Naive thymus-derived CD4-positive, alpha-beta T cell (primary cell): Measurements from ENCODE around the gene PLK5. TPM values are rescaled to one million over a fixed set of nuclear protein-coding genes. Genes with fewer than 3 reads are reported as not detected.

ENCODE experiments used
- ATAC-seq: fragments of 150-1000 bp; cut with Tn5 transposase; 2 replicates; pipeline ENCODE4 v1.10.0; 2021; ENCODE audit warnings: mild to moderate bottlenecking, moderate library complexity
- CTCF ChIA-PET: fragments of 350-600 bp; sonication (Branson Sonifier 250); formaldehyde crosslinking; loops from one replicate; lab custom pipeline; 2021; ENCODE audit warnings: antibody characterized with exemption; lab: Charles Lee
- POLR2A ChIA-PET: fragments of 350-600 bp; sonication (Branson Sonifier 250); formaldehyde crosslinking; loops from one replicate; lab custom pipeline; 2021; ENCODE audit warnings: antibody characterized with exemption, inconsistent platforms; lab: Charles Lee
- DNase-seq, 9 donors: peaks; one replicate each; pipeline versions ENCODE4 v3.0.0 to v3.0.0-alpha.2; 2020 to 2022; ENCODE audit warnings: mixed read lengths in 1 of 9
- H3K27ac ChIP-seq: one replicate; pipeline ENCODE4 v1.7.0; 2013; ENCODE audit warnings: mild to moderate bottlenecking, low read depth, low read length, moderate library complexity
- H3K27me3 ChIP-seq, 2 donors: one replicate each; pipeline ENCODE4 v1.7.0; 2013; ENCODE audit warnings: low read length in 2 of 2, mild to moderate bottlenecking in 2 of 2, moderate library complexity in 2 of 2; ENCODE audit not compliant: control insufficient read depth in 2 of 2, insufficient read depth in 2 of 2
- H3K36me3 ChIP-seq, 3 experiments: 1 replicate in 2 of 3; 2 replicates in 1 of 3; pipeline ENCODE4 v1.7.0; 2013; ENCODE audit warnings: low read length in 3 of 3, mild to moderate bottlenecking in 3 of 3, moderate library complexity in 1 of 3; ENCODE audit not compliant: insufficient read depth in 3 of 3, control insufficient read depth in 2 of 3
- H3K4me1 ChIP-seq, 2 donors: one replicate each; pipeline ENCODE4 v1.7.0; 2013; ENCODE audit warnings: low read length in 2 of 2, mild to moderate bottlenecking in 2 of 2, moderate library complexity in 1 of 2; ENCODE audit not compliant: control insufficient read depth in 2 of 2, insufficient read depth in 2 of 2
- H3K4me3 ChIP-seq: 2 replicates; pipeline ENCODE4 v1.7.0; 2013; ENCODE audit warnings: mild to moderate bottlenecking, low read length
- H3K9me3 ChIP-seq, 3 experiments: 1 replicate in 2 of 3; 2 replicates in 1 of 3; pipeline ENCODE4 v1.7.0; 2013; ENCODE audit warnings: low read length in 3 of 3; ENCODE audit not compliant: control insufficient read depth in 2 of 3
- H3K27ac Mint-ChIP-seq, 9 donors: one replicate each; pipeline ENCODE4 v1.8.0; 2020 to 2022; ENCODE audit warnings: mixed read lengths in 9 of 9, mild to moderate bottlenecking in 8 of 9, moderate library complexity in 5 of 9, inconsistent platforms in 2 of 9
- H3K27me3 Mint-ChIP-seq, 5 donors: one replicate each; pipeline ENCODE4 v1.8.0; 2021 to 2022; ENCODE audit warnings: mixed read lengths in 5 of 5, mild to moderate bottlenecking in 1 of 5
- H3K36me3 Mint-ChIP-seq, 5 donors: one replicate each; pipeline ENCODE4 v1.8.0; 2020 to 2022; ENCODE audit warnings: mixed read lengths in 5 of 5, mild to moderate bottlenecking in 3 of 5, inconsistent platforms in 1 of 5
- H3K4me1 Mint-ChIP-seq, 7 donors: one replicate each; pipeline ENCODE4 v1.8.0; 2020 to 2022; ENCODE audit warnings: mixed read lengths in 7 of 7, mild to moderate bottlenecking in 3 of 7, inconsistent platforms in 1 of 7
- H3K4me3 Mint-ChIP-seq, 10 donors: one replicate each; pipeline ENCODE4 v1.8.0; 2020 to 2022; ENCODE audit warnings: mild to moderate bottlenecking in 10 of 10, mixed read lengths in 10 of 10, moderate library complexity in 6 of 10, inconsistent platforms in 2 of 10
- H3K9me3 Mint-ChIP-seq, 11 donors: one replicate each; pipeline ENCODE4 v1.8.0; 2020 to 2022; ENCODE audit warnings: mixed read lengths in 11 of 11, mild to moderate bottlenecking in 4 of 11, inconsistent platforms in 1 of 11, moderate library complexity in 1 of 11
- intact Hi-C, 2 donors: fragments of 100-400 bp; cut with micrococcal nuclease; formaldehyde crosslinking; loops; one replicate each; pipeline ENCODE4 v1.15.1; 2023
- polyA plus RNA-seq, 2 donors: library from polyadenylated mRNA; unstranded; fragments of 300-500 nt; fragmentation: Illumina TruSeq; gene quantifications; one replicate each; pipeline ENCODE4 v1.2.3, GENCODE V29; 2021
- total RNA-seq, 6 experiments: library from RNA in 5 of 6; stranded (reverse) in 5 of 6; gene quantifications; 1 replicate in 5 of 6; 2 replicates in 1 of 6; pipeline ENCODE4 v1.2.3 and lab custom pipeline; 2021 to 2026

The PLK5 gene
- total and polyA plus RNA-seq, 7 experiments from 2014 or later, result not detected

- Mint-ChIP-seq H3K4me1 (peaks cover 7 to 16% (median 14%) of the 10 kb centered on the region in 7 donors), H3K27ac (no peak overlapping the region), H3K36me3 (no peaks in the 10 kb centered on the region), H3K4me3 (no peak overlapping the region), H3K9me3 (peaks cover 0 to 2% (median 0%) of the 10 kb centered on the region in 11 donors), H3K27me3 (peaks cover 0 to 8% (median 0%) of the 10 kb centered on the region in 5 donors)
- Histone ChIP-seq H3K4me3 (no peak overlapping the region), H3K27ac (no peak overlapping the region), H3K36me3 (no peaks in the 10 kb centered on the region), H3K4me1 (peaks cover 9 to 10% of the 10 kb centered on the region in 2 donors), H3K9me3 (no peaks in the 10 kb centered on the region), H3K27me3 (no peaks in the 10 kb centered on the region)
- ChIA-PET CTCF (no interaction called here), POLR2A (no interaction called here)
- DNase-seq (no peak), ATAC-seq (no peak)
- intact Hi-C loops, result no loop called here
These were observed 36.9 kb upstream of the PLK5 start for GRCh38 chr19:1486720-1487575.

- no peak for DNase-seq
- no peak overlapping the region for H3K27ac Mint-ChIP-seq
- H3K27me3 Mint-ChIP-seq, result peaks cover 0 to 14% (median 0%) of the 10 kb centered on the region in 5 donors
- CTCF ChIA-PET, result no interaction called here
- no peaks in the 10 kb centered on the region for H3K36me3 Mint-ChIP-seq
- H3K9me3 ChIP-seq, result no peaks in the 10 kb centered on the region
- no peak overlapping the region for H3K27ac ChIP-seq
- H3K36me3 ChIP-seq, result no peaks in the 10 kb centered on the region
- peaks cover 9 to 10% of the 10 kb centered on the region in 2 donors for H3K4me1 ChIP-seq
- peaks cover 7 to 17% (median 15%) of the 10 kb centered on the region in 7 donors for H3K4me1 Mint-ChIP-seq
- no peak overlapping the region for H3K4me3 Mint-ChIP-seq
- POLR2A ChIA-PET, result no interaction called here
- intact Hi-C loops, result no loop called here
- no peaks in the 10 kb centered on the region for H3K27me3 ChIP-seq
- no peak for ATAC-seq
- H3K4me3 ChIP-seq, result no peak overlapping the region
- peaks cover 0 to 2% (median 0%) of the 10 kb centered on the region in 11 donors for H3K9me3 Mint-ChIP-seq
These were observed 36.1 kb upstream of the PLK5 start for GRCh38 chr19:1487576-1488281.

GRCh38 chr19:1488282-1488601 lies 35.6 kb upstream of the PLK5 start:
- ChIA-PET CTCF (interaction anchor here (0.7 kb wide), 1 partner anchor 44 kb away, joined by 3 read pairs; no protein-coding TSS in a partner anchor), POLR2A (interaction anchor here (0.7 kb wide), 1 partner anchor 411 kb away, joined by 4 read pairs; no protein-coding TSS in a partner anchor)
- Histone ChIP-seq H3K36me3 (no peaks in the 10 kb centered on the region), H3K4me3 (no peak overlapping the region), H3K9me3 (no peaks in the 10 kb centered on the region), H3K27me3 (no peaks in the 10 kb centered on the region), H3K27ac (no peak overlapping the region), H3K4me1 (peaks cover 9 to 10% of the 10 kb centered on the region in 2 donors)
- ATAC-seq, result no peak
- Mint-ChIP-seq H3K4me3 (no peak overlapping the region), H3K27me3 (peaks cover 0 to 14% (median 0%) of the 10 kb centered on the region in 5 donors), H3K27ac (no peak overlapping the region), H3K9me3 (peaks cover 0 to 2% (median 0%) of the 10 kb centered on the region in 11 donors), H3K4me1 (peaks cover 7 to 17% (median 15%) of the 10 kb centered on the region in 7 donors), H3K36me3 (no peaks in the 10 kb centered on the region)
- no peak for DNase-seq
- intact Hi-C loops, result no loop called here

- peak overlapping the region; percentile 77 for H3K4me3 ChIP-seq
- POLR2A ChIA-PET, result interaction anchor here (0.6 to 1.8 kb wide), 8 partner anchors 13 to 459 kb away, joined by 3 to 6 read pairs (median 4); partner anchors contain the start of genes ABCA7 and MBD3
- intact Hi-C loops, result loop anchor here (1.0 to 5.0 kb wide), 14 partner anchors 10 to 416 kb away; partner anchors contain the start of genes C19orf25 (in 2 of the 2), UQCR11 (in 2 of the 2), ADAMTSL5 (in 1 of the 2) and ADAT3 (in 1 of the 2)
These were observed 34.2 kb upstream of the PLK5 start for GRCh38 chr19:1489463-1490310.

GRCh38 chr19:1490311-1491113 lies 33.4 kb upstream of the PLK5 start, which contains the start of gene PCSK4:
PCSK4 (minus strand) TSS chr19:1490350; CDS start chr19:1490346, 4 bp downstream.
- DNase-seq, result peak; percentile 84 to 99 (median 98)
- Histone ChIP-seq H3K36me3 (no peaks in the 10 kb centered on the region), H3K4me3 (peak within 1 kb of the TSS; percentile 77), H3K4me1 (peaks cover 9 to 10% of the 10 kb centered on the region in 2 donors), H3K9me3 (no peaks in the 10 kb centered on the region), H3K27ac (peak within 1 kb of the TSS; percentile 63), H3K27me3 (no peaks in the 10 kb centered on the region)
- intact Hi-C loops, result loop anchor here (1.0 to 5.0 kb wide), 14 partner anchors 11 to 415 kb away; partner anchors contain the start of genes C19orf25 (in 2 of the 2), UQCR11 (in 2 of the 2), ADAMTSL5 (in 1 of the 2) and ADAT3 (in 1 of the 2)
- ChIA-PET POLR2A (interaction anchor here (0.6 to 1.8 kb wide), 8 partner anchors 14 to 451 kb away, joined by 3 to 6 read pairs (median 3); partner anchors contain the start of genes ABCA7 and MBD3), CTCF (interaction anchor here (0.6 to 1.0 kb wide), 2 partner anchors 15 to 688 kb away, joined by 3 read pairs; no protein-coding TSS in a partner anchor)
- ATAC-seq, result peak; percentile 93
- Mint-ChIP-seq H3K36me3 (no peaks in the 10 kb centered on the region), H3K4me1 (peaks cover 7 to 17% (median 15%) of the 10 kb centered on the region in 7 donors), H3K27ac (peak within 1 kb of the TSS; percentile 83 to 96 (median 86)), H3K4me3 (peak within 1 kb of the TSS; percentile 83 to 94 (median 92)), H3K9me3 (peaks cover 0 to 2% (median 0%) of the 10 kb centered on the region in 11 donors), H3K27me3 (peaks cover 0 to 14% (median 0%) of the 10 kb centered on the region in 5 donors)

More at GRCh38 chr19:1489463-1490310, 34.2 kb upstream of the PLK5 start:
- Mint-ChIP-seq H3K4me3 (peak overlapping the region; percentile 53 to 93 (median 74)), H3K27me3 (peaks cover 0 to 14% (median 0%) of the 10 kb centered on the region in 5 donors), H3K36me3 (no peaks in the 10 kb centered on the region), H3K4me1 (peaks cover 7 to 17% (median 15%) of the 10 kb centered on the region in 7 donors), H3K9me3 (peaks cover 0 to 2% (median 0%) of the 10 kb centered on the region in 11 donors), H3K27ac (peak overlapping the region in 7 of 9 donors; percentile 34 to 91 (median 49))
- no peaks in the 10 kb centered on the region for H3K36me3 ChIP-seq
- H3K27me3 ChIP-seq, result no peaks in the 10 kb centered on the region
- H3K27ac ChIP-seq, result peak overlapping the region; percentile 63
- peaks cover 9 to 10% of the 10 kb centered on the region in 2 donors for H3K4me1 ChIP-seq
- DNase-seq (no peak), ATAC-seq (no peak)
- CTCF ChIA-PET, result no interaction called here
- H3K9me3 ChIP-seq, result no peaks in the 10 kb centered on the region
